Superior temporal gyrus (tissue), 1 donor: ENCODE measurements around the gene OSBPL5.

Experiments used
- DNase-seq: peaks from one replicate; pipeline ENCODE4 v3.0.0-alpha.2; 2016; ENCODE audit errors: extremely low spot score

OSBPL5 gene

GRCh38 chr11:3052567-3052966, 112.5 kb downstream of the OSBPL5 start:
- DNase-seq, result no peak

GRCh38 chr11:3052109-3052479, 113.0 kb downstream of the OSBPL5 start:
- DNase-seq, result no peak

- DNase-seq, result peak; percentile 66
These were observed 113.7 kb downstream of the OSBPL5 start for GRCh38 chr11:3051196-3052108.

GRCh38 chr11:3050386-3051195, 114.5 kb downstream of the OSBPL5 start:
- no peak for DNase-seq

- DNase-seq, result peak; percentile 95
These were observed 115.5 kb downstream of the OSBPL5 start for GRCh38 chr11:3049430-3050243.

- no peak for DNase-seq
These were observed 117.5 kb downstream of the OSBPL5 start for GRCh38 chr11:3047637-3048036.

GRCh38 chr11:3046641-3047040, 118.5 kb downstream of the OSBPL5 start:
- no peak for DNase-seq

- no peak for DNase-seq
These were observed 118.9 kb downstream of the OSBPL5 start for GRCh38 chr11:3046190-3046589.

- DNase-seq, result no peak
These were observed 120.2 kb downstream of the OSBPL5 start for GRCh38 chr11:3044915-3045314.

GRCh38 chr11:3044004-3044403, 121.1 kb downstream of the OSBPL5 start:
- no peak for DNase-seq

GRCh38 chr11:3043315-3043871, 121.7 kb downstream of the OSBPL5 start:
- DNase-seq, result no peak

GRCh38 chr11:3042496-3043314, 122.4 kb downstream of the OSBPL5 start:
- DNase-seq, result no peak

GRCh38 chr11:3041699-3042441, 123.2 kb downstream of the OSBPL5 start:
- no peak for DNase-seq

GRCh38 chr11:3040881-3041280, 124.2 kb downstream of the OSBPL5 start:
- no peak for DNase-seq

- DNase-seq, result peak; percentile 33
These were observed 127.2 kb downstream of the OSBPL5 start for GRCh38 chr11:3037945-3038271.
